T-helper 1 cell (primary cell): ENCODE results near the gene ITGA11.

Source experiments
- DNase-seq, 5 donors: peaks; one replicate each; pipeline ENCODE4 v3.0.0-alpha.2; 2012 to 2020
- total RNA-seq, 4 donors: gene quantifications; one replicate each; lab custom pipeline; 2026; lab: John Stamatoyannopoulos, UW

Gene ITGA11, protein sequence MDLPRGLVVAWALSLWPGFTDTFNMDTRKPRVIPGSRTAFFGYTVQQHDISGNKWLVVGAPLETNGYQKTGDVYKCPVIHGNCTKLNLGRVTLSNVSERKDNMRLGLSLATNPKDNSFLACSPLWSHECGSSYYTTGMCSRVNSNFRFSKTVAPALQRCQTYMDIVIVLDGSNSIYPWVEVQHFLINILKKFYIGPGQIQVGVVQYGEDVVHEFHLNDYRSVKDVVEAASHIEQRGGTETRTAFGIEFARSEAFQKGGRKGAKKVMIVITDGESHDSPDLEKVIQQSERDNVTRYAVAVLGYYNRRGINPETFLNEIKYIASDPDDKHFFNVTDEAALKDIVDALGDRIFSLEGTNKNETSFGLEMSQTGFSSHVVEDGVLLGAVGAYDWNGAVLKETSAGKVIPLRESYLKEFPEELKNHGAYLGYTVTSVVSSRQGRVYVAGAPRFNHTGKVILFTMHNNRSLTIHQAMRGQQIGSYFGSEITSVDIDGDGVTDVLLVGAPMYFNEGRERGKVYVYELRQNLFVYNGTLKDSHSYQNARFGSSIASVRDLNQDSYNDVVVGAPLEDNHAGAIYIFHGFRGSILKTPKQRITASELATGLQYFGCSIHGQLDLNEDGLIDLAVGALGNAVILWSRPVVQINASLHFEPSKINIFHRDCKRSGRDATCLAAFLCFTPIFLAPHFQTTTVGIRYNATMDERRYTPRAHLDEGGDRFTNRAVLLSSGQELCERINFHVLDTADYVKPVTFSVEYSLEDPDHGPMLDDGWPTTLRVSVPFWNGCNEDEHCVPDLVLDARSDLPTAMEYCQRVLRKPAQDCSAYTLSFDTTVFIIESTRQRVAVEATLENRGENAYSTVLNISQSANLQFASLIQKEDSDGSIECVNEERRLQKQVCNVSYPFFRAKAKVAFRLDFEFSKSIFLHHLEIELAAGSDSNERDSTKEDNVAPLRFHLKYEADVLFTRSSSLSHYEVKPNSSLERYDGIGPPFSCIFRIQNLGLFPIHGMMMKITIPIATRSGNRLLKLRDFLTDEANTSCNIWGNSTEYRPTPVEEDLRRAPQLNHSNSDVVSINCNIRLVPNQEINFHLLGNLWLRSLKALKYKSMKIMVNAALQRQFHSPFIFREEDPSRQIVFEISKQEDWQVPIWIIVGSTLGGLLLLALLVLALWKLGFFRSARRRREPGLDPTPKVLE
- 0 reads per million in 4 donors for total RNA-seq

DNA sequence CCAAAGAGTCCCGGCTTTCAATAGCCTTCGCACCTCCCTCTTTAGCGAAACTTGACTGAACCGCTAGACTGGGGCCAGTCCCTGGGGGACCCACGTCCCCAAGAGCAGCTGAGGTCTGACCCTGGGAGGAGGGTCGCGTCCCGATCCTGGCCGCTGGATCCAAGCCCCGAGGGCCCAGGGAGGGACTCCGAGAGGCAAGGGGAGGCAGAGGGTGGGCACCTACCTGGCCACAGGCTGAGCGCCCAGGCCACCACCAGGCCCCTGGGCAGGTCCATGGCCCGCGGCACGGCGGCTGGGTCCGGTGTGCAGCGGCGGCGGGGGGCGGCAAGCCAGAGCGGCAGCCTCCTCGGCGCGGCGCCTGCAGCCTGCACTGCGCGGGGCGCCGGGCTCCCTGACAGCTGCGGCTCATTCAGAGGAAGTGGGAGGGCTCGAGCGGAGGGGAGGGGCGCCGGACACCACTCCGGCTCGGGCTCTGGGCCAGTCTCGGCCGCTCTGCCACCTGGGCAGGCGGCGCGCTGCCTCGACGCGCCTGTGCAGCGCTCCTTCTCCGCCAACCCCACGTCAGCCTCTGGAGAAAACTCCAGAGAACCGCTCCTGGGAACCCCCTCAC is at the start of gene ITGA11:
Gene ITGA11 (minus strand): TSS at position 372 of the 610 bp plus-strand sequence. CDS start 97 bp downstream, at position 275.
- no peak for DNase-seq

DNA sequence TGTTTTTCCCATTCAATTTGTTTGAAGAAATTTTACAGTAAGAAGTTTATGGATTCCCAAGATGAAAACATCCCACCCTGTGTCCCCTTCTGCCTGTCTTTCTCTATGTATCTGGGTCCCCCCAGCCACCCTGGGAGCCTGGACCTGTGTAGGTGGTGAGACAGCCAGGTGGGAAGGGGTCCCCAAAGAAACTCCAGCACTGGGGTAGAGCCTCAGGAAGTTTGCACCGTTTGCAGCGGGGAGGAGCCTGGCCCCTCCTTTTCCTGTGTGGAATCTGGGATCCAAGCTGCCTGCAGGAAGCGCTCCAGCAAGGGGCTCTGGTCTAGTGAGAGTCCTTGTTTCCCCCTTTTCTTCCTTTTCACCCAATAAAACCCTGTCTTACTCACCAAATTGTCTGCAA is 49.4 kb upstream of the ITGA11 start:
- DNase-seq, result no peak

DNA sequence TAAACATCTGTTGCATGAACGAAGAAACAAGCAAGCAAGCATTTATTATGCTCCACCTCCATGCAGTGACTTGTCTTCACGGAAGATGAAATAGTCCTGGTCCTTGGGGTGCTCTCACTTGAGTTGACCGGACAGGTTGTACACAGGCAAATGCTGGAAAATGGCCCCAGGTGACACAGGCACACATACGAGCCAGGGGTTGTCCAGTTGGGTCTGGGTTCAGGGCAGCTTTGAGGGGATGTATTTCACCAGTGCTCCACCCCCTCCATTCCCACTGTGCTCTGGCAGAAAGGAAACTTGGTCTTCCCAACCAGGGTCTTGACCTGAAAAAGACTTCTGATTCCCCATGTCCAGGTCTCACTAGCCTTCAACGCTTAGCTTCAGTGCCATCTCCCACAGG is 48.3 kb upstream of the ITGA11 start:
- DNase-seq, result no peak

DNA sequence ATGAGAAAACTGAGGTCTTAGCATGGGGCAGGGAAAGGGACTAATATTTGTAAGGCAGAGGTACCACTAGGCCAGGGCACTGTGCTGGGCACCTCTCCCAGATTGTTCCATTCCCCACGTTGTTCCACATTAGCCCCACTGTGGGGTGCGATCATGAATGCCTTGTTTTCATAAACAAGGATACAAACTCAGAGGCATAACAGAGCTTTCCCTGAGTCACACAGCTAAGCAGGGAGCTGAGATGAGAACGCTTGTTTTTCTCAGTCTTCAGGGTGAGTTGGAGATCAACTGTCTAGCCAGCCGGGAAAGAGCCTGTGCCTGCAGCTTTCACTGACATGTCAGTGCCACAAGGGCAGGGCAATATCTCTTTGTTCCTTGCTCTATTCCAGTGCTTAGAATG is 47.9 kb upstream of the ITGA11 start:
- no peak for DNase-seq

DNA sequence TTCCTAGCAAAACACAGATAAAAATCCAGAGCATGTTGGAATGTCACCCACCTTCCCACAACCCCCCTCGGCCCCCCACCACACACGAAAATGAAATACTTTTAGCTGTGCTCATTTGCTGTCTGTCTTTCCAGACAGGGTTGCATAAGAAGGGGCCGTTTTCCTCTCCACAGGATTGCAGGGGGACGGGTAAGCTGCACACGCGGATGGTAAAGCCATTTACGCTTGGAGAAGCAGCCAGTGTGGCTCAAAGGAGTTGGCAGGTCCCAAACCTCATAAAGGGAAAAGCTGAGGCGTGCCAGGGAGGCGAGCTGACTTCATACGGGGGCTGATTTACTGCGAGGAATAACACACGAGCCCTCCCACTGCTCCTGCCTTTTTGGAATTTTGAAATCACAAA is 47.4 kb upstream of the ITGA11 start:
- DNase-seq, result no peak

DNA sequence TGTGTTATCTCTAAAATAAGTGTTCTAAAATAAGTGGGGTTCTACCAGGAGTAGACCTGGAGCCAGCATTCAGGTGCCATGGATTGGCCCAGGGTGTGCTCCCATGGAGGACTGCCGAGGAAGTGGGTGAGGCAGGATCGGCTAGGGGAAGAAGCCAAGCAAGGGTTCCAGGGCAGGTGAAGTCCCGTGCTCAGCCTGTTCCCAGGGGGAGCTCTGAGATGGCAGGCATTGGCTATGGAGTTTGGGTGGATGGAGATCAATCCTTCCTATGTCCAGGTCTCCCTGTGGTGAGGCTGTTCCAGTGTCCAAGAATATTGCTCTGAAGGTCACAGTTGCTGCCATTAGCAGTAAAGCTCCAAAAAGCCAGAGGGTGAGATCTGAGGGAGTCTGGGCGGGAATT is 46.9 kb upstream of the ITGA11 start:
- no peak for DNase-seq

DNA sequence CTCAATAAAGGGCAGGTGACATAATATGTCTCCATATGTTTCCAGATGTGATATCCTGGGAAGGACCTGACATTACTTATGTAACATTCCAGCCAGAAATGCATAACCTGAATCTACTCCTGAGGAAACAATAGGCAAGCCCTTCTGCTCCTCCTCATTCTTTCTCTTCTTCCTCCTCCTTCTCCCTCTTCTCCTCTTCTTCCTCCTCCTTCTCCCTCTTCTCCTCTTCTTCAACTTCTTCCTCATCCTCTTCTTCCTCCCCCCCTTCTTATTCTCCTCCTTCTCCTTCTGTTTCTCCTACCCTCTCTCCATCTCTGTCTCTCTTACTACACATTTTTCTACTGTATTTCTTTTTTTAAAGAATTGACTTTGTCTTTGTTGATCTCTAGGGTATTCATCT is 43.5 kb upstream of the ITGA11 start:
- no peak for DNase-seq

DNA sequence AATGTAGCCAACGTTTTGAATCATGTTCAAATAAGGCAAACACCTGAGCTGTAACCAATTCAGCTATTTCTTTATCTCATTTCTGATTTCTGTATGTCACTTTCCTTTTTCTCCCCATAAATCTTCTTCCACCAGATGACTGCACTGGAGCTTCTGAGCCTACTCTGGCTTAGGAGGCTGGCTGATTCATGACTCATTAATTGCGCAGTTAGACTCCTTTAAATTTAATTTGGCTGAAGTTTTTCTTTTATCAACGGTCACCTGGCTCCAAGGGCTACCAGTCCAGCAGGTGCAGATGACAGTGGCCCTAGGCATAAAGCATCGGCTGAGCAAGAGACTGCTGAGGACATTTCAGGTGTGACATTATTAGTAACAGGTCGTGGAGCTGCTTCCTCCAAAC is 39.6 kb upstream of the ITGA11 start:
- DNase-seq, result no peak

DNA sequence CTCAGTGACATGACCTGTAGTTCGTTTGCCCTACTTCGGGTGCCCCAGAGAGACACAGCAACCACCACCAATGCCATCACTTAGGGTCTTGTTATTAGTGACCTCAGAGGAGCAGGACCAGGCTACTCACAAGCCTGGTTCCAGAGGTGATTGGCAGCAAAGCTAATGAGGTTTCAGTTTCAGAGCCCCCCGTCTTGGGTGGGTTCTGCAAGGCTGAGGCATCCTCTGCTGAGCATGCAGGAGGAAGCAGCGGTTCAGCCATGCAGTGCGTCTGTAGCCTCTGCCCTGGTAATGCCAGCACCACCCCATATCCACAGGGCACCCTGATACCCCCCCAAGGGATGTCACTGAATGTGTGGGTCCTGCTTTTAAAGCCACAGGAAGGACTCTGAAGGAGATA is 39.0 kb upstream of the ITGA11 start:
- no peak for DNase-seq

DNA sequence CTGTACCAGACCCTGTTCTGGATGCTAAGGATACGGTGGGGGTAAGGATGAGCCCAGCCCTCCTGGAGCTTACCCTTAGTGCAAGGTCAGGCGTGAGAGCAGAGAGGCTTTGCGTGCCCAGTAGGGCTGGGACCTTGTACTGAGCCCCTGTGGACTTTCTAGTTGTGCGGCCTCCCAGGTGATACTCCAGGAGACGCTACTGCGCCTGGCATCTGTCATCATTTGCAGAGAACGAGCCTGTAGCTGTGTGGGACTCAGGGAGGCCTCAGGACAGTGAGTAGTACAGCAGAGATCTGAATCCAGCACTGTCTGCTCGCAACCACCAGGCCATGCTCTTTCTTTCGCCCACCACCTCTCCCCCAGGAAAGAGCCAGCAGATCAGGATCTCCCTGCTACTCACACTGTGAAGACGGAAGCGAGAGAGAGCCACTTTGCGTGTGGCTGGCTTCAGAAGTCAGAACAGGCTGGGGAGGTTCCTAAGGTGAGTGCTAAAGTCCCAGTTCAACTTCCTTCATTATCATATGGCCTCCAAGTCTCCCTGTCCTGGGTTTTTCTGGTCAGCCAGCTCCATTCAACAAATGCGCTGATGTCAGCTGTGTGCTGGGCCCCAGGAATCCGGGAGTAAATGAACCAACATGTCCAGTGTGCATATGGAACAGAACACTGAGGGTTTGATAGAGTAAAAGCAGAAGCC is 38.2 kb upstream of the ITGA11 start:
- DNase-seq, result no peak

DNA sequence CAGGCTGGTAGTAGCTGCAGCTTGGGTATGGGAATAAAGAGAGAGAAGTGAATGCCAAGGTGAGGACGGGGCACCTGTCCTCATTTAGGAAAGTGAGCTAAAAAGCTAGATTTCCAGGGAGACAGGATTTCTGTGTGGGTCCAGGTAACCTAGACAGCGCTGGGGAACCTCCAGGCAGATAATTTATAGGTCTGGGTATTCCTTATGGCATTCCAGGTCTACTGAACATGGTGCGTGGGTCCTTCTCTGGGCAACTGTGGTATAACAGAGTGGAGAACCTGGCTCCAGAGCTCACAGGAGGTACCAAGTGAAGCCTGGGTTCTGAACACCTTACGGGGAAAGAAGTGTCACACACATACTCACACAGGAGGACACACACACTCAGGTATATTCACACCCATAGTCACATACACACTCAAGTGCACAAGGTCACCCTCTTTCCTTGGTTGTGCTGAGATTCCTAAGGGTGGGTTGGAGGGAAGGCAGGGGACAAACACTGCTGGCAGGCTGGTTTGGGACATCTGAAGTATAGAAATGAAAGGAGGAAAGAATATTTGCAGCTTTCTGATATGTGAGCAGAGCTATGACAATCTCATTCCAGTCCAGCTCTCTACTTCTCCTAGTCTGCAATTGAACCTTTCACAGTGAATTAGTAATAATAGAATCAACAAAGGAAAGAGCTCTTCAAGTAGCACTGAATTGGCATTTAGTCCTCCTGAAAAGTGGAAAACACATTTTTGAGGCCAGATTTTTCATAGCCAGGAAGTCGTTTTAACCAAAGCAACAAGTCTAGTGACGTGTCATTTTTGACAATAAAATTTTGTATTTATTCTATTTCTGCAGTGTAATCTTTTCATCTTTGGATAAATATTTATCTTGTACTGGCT is 37.4 kb upstream of the ITGA11 start:
- DNase-seq, result no peak

DNA sequence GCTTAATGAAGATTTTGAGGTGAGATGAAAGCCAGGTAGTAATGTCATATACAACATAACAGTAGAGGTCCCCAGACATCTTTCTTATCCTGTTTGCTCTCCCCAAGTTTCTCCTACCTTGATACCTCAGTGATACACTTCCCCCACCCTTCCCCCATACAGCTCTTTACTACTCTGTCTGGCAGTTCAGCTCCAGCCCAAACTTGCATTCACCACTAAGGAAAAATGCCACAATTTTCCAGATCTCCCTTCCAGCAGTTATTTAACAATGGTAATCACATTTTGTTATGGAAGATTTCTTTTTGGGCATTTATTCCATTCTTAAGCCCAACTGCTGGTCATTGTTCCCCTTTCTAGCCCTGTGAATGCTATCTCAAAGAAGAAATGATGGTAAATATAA is 34.9 kb upstream of the ITGA11 start:
- no peak for DNase-seq

DNA sequence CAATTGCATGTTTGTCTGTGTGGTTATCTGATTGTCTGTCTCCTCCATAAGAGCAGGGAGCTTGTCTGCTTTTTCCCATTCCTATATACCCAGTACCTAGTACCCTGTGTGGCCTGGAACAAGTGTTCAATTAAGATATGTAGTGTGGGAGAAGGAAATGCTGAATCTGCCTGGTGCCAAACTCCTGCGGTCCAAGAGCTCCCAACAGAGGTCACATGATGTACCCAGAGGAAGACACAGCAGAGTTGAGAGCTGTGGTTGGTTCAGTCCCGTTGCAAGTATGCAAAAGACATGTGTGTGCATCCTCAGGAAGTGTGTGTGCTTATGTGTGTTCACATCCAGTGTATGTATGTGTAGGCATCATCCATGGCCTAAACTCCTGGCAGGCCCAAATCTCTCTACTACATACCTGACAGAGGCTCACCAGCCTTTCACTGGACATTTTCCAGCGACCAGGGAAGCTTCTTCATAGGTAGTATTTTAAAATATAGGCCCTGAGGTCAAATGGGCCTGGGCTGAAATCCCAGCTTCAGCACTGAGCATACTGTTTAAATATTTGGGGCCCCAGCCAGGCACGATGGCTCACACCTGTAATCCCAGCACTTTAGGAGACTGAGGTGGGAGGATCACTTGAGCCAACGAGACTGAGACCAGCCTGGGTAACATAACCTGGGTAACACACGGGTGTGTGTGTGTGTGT is 34.0 kb upstream of the ITGA11 start:
- no peak for DNase-seq

DNA sequence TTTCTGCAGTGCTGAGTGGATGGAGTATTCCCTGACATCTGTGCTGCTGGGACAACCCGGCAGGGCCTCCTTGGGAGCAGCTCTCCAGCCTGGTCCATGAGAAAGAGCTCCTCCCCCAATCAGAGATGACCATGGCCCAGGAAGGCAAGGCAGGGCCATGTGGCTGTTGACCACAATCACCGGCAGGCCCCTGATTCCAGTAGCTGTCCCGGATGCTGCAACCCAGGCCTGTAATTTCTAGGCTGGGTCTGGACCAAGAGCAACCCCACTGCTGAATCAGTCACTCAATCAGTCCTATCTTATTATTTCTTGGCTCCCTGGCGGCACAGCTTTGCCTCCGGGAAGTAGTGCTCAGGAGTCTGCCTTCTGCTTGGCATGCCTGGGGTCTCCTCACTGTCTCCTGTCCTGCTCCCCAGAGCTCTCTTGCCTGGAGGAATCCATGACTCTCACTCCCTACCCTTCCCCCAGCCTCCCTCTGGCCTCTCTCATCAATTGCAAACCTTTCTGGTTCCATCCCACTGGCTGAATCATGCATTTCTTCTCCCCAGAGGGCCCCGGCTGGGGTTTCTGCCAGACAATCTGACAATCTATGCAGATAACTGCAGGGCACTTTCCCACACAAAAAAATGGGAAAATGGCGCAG is 32.6 kb upstream of the ITGA11 start:
- DNase-seq, result no peak

DNA sequence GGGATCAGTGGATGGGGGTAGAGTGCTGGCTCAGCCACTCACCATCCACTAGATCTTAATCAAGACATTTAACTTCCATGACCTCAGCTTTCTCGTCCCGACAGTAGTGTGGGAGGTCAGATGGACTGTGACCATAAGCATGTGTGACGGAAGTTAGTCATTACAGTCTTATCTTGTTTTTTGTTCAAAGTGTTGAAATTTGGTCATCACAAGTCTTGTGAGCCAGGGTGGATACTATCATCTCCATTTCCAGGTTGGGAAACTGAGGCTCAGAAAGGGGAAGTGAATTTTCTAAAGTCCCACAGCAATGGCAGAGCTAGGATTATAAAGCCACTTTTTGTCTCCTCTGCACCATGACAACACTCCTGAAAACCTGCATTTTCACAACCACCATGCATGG is 32.0 kb upstream of the ITGA11 start:
- no peak for DNase-seq

DNA sequence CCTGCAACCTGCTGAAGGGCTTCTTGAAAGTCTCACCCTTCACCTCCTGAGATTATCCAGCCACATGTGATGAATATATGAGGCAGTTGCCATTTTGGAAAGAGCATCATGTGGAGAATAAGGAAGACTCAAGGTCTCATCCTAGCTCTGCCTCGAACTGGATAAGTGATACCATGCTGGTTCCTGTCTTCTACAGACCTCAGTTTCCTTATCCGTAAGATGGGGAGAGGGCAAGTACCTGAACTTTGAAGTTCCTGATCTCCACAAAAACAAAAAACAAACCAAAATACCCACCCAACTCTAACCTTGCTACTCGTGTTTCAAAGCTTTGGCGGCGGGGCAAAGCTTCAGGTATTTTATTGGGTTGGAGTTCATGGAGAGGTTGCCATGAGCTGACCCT is 31.5 kb upstream of the ITGA11 start:
- no peak for DNase-seq

DNA sequence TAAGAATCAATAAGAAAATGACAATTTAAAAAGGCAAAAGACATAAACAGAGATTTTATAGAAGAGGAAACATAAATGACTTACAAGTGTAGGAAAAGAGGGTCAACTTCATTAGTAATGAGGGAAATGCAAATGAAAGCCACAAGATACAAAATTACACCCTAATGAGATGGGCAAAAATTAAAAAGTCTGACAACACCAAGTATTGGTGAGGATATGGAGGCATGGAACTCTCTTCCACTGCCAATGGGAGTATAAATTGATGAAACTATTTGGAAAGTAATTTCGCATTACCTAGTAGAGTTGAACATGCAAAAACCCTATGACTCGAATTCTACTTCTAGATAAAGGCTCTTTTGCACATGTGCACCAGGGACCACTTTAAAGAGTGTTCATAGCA is 28.2 kb upstream of the ITGA11 start:
- no peak for DNase-seq

DNA sequence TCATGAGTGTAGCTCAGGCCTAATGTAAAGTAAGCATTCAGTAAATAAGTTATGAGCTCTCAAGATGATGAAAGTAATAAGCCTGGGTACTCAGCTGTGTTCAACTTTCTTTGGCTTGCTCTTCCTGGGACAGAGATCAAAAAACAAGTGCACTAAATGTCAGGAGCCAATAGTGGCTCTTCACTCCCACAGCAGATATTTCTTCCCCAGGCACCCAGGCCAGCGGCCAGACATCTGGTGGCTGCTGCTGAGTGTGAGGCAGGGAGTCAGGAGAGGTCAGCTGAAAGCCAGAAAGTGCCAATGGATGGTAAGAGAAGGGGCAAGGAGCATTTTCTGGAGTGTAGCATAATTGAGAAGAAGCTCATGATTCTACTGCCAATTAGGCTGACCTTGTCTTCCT is 18.2 kb upstream of the ITGA11 start:
- DNase-seq, result no peak

DNA sequence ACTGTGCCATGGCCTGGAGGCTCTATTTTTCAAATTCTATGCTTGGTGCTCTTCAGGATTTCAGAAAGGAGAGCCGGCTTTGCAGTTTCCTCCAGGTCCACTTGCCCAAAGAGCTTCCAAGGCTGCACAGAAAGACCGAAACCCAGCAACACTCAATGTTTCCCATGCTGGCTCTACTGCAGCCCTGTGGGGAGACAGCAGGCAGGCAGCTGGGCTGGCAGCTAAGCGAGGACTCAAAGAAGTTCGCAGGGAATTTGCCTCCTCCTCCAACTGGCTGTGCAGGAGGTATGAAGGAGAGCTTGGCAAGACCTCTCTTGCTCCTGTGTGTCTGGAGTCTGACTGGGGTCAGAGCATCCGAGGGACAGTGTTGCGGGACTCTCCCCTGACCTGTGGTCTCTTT is 17.4 kb upstream of the ITGA11 start:
- no peak for DNase-seq
